Measurements from ENCODE around the gene DCX. TPM values are rescaled to one million over a fixed set of nuclear protein-coding genes. Genes with fewer than 3 reads are reported as not detected.

The DCX gene
- total and polyA plus RNA-seq, 2 of the 4 experiments (the other 2 are of a cell fraction): not detected

DNA sequence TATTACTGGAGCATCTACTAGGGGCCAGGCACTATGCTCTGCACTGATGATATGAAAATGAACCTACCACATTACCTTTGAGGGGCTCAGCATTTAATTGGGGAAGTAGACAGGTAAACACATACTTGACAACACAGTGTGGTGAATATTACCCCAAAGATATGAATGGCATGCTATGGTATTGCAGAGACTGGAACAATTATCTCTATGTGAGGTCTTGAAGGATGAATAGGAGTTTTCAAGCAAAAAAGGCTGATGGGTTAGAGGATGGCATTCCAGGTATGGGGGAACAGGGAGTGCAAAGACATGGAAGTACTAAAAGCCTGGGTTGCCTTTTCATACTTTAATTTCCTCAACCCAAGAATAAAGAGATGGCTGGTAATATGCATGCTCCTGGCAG is 82.6 kb downstream of the DCX start:
- Histone ChIP-seq H3K56ac (ENCODE audit: extremely low read depth, insufficient read depth, low read length) (no peak overlapping the region), H3K14ac (replicated peaks; ENCODE audit: low read depth, low read length) (no peak overlapping the region), H2BK15ac (ENCODE audit: low read depth, low read length) (no peak overlapping the region), H3K4ac (ENCODE audit: low read depth, low read length) (no peak overlapping the region), H4K91ac (ENCODE audit: insufficient read depth, low read depth, low read length) (no peak overlapping the region), H3K36me3 (ENCODE audit: control insufficient read depth, insufficient read depth, low read length) (no peaks in the 10 kb centered on the region), H2AK9ac (replicated peaks; ENCODE audit: low read depth, low read length, poor library complexity) (no peak overlapping the region), H3K23ac (ENCODE audit: low read depth, low read length) (no peak overlapping the region), H3K79me1 (ENCODE audit: low read depth in 1 of 2, low read length in 2 of 2) (no peaks in the 10 kb centered on the region), H3K4me3 (ENCODE audit: insufficient read depth, low read depth, low read length) (no peak overlapping the region), H4K5ac (ENCODE audit: low read depth, low read length) (no peak overlapping the region), H2BK120ac (ENCODE audit: low read depth, low read length) (no peak overlapping the region), H4K20me1 (ENCODE audit: insufficient read depth, low read length) (no peaks in the 10 kb centered on the region), H3K4me2 (ENCODE audit: low read depth, low read length) (no peak overlapping the region), H3K9me1 (ENCODE audit: insufficient read depth, low read length) (no peaks in the 10 kb centered on the region), H3K9me3 (ENCODE audit: control insufficient read depth, insufficient read depth, low read length) (no peaks in the 10 kb centered on the region), H4K8ac (ENCODE audit: low read depth in 2 of 2, low read length in 2 of 2) (no peak overlapping the region), H3K27ac (ENCODE audit: insufficient read depth, low read length) (no peak overlapping the region), H2AK5ac (ENCODE audit: low read depth, low read length) (no peak overlapping the region), H3K4me1 (ENCODE audit: control insufficient read depth, insufficient read depth, low read length) (no peaks in the 10 kb centered on the region), H2BK5ac (ENCODE audit: low read depth, low read length, poor library complexity, severe bottlenecking) (no peak overlapping the region), H3K27me3 (ENCODE audit: control insufficient read depth, insufficient read depth, low read length) (peaks cover 5% of the 10 kb centered on the region), H2AFZ (replicated peaks; ENCODE audit: low read length, poor library complexity) (no peak overlapping the region), H3K18ac (ENCODE audit: low read depth, low read length) (no peak overlapping the region), H3K9ac (ENCODE audit: low read depth, low read length) (no peak overlapping the region), H2BK20ac (ENCODE audit: low read depth, low read length) (no peak overlapping the region)
- TF ChIP-seq MAZ (IDR thresholded peaks at IDR 0.05; ENCODE audit: borderline replicate concordance, low read depth, low read length) (no peak), RFX5 (IDR thresholded peaks at IDR 0.05; ENCODE audit: low read depth, low read length) (no peak), MXI1 (IDR thresholded peaks at IDR 0.05; ENCODE audit: borderline replicate concordance, low read depth, low read length) (no peak)
- TF ChIP-seq, protein P1, sequence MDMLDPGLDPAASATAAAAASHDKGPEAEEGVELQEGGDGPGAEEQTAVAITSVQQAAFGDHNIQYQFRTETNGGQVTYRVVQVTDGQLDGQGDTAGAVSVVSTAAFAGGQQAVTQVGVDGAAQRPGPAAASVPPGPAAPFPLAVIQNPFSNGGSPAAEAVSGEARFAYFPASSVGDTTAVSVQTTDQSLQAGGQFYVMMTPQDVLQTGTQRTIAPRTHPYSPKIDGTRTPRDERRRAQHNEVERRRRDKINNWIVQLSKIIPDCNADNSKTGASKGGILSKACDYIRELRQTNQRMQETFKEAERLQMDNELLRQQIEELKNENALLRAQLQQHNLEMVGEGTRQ (IDR thresholded peaks at IDR 0.05; ENCODE audit: low read depth, low read length): no peak
- dilution Hi-C loops (cut with HindIII; ENCODE audit: low sequenced_read_pairs, unreplicated experiment): no loop called here
- DNase-seq (no peak), ATAC-seq (ENCODE audit: low read depth) (no peak)
- in situ Hi-C loops (cut with MboI; ENCODE audit: low sequenced_read_pairs): no loop called here
- BruUV-seq (replicated peaks): no TSS peak
- intact Hi-C loops (cut with micrococcal nuclease): no loop called here
- POLR2A ChIA-PET (ENCODE audit: unreplicated experiment): no interaction called here
- CTCF ChIA-PET: no interaction called here

Measured in IMR-90 (cell line).